Measurements from ENCODE around the gene LTV1.

Gene LTV1

DNA sequence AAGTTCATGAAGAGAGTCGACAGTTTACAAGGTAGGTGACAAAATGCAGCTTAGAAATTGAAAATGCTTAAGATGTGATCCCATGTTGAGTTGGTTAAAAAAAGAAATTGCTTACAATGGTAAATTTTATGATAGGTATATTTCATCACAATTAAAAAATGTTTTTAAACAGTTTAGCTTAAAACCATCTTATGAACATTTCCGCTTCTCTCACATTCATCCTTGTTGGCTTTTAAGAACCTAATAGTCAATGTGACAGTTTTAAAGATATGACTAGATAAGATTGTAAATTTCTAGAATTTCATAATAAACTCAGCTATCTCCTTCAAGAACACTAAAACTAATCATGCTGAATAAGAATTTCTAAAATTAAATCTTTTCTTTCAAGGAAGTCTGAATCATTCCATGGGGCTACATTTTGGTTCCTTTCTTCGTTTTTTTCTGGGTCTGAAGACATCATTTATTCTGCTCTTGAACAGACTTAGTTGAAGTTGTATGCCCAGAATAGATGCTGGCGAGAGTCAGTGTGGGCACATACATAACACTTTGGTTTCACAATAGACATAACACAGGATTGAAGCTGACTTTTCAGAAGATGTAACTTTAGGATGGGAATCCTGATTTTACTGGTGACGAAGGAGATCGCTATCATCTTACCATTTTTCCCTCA lies 35.9 kb upstream of the LTV1 start:
- H3K4me3 ChIP-seq (ENCODE audit: low read depth, low read length), result no peak overlapping the region
- TF ChIP-seq, protein P1, sequence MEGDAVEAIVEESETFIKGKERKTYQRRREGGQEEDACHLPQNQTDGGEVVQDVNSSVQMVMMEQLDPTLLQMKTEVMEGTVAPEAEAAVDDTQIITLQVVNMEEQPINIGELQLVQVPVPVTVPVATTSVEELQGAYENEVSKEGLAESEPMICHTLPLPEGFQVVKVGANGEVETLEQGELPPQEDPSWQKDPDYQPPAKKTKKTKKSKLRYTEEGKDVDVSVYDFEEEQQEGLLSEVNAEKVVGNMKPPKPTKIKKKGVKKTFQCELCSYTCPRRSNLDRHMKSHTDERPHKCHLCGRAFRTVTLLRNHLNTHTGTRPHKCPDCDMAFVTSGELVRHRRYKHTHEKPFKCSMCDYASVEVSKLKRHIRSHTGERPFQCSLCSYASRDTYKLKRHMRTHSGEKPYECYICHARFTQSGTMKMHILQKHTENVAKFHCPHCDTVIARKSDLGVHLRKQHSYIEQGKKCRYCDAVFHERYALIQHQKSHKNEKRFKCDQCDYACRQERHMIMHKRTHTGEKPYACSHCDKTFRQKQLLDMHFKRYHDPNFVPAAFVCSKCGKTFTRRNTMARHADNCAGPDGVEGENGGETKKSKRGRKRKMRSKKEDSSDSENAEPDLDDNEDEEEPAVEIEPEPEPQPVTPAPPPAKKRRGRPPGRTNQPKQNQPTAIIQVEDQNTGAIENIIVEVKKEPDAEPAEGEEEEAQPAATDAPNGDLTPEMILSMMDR (IDR thresholded peaks at IDR 0.05; ENCODE audit: borderline replicate concordance, insufficient read depth, low read depth, low read length), result no peak

DNA sequence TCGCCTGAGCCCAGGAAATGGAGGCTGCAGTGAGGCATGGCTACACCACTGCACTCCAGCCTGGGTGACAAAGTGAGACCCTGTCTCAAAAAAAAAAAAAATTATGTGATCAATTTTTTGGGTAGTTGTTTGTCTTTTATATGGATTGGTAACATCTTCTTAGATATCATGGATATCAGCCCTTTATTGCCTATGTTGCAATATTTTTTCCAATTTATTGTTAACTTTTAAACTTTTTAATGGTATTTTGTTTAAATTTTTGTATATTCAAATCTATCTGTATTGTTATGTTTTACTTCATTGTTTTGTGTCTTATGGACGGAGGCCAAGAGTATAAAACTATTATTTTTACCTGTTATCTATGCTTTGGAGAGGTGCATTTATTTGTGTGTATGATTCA lies 32.4 kb upstream of the LTV1 start:
- TF ChIP-seq, protein P1 (IDR thresholded peaks at IDR 0.05; ENCODE audit: borderline replicate concordance, insufficient read depth, low read depth, low read length), result no peak

DNA sequence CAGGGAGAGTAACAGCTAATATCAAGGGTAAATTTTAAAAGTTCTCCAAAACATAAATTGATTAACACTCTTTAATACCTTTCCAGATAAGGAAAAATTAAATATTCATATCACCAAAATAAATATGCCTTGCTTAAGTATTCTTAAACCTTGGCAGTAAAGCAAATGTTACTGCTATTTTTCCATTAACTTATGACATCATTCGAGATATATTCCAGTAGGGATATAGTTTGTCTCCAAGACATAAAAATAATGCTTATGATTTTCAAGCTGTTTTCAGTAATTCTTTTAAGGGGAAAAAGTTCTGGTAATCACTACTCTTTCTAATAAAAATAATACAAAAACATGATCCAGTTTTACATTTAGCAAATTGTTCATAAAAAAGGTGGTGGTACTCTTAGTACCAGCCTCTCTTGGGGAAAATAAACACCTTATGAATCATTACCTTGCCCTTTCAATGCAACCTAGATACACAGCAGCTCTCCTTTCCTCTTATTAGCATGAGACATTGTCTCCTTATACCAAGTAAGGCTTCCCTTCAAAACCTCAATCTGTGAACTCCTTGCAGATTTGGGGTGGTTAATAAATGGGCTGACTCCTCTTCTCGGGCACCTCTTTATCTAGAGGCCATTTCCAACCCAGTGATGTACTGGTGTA lies 31.5 kb upstream of the LTV1 start:
- TF ChIP-seq, protein P1 (IDR thresholded peaks at IDR 0.05; ENCODE audit: borderline replicate concordance, insufficient read depth, low read depth, low read length), result no peak
- no peak overlapping the region for H3K4me3 ChIP-seq (ENCODE audit: low read depth, low read length)

More for the DNA sequence above, 32.4 kb upstream of the LTV1 start:
- no peak overlapping the region for H3K4me3 ChIP-seq (ENCODE audit: low read depth, low read length)

DNA sequence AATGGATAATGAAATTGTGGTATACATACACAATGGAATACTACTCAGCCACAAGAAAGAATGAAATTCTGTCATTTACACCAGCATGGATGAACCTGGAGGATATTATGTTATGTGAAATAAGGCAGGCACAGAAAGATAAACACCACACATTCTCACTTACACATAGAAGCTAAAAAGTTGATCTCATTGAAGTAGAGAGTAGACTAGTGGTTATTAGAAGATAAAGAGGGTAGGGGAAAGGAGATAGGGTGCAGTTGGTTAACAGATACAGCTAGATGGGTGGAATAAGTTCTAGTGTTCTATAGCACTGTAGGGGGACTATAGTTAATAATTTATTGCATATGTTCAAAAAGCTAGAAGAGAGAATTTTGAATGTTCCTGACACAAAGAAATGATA lies 25.5 kb upstream of the LTV1 start:
- no peak overlapping the region for H3K4me3 ChIP-seq (ENCODE audit: low read depth, low read length)
- TF ChIP-seq, protein P1 (IDR thresholded peaks at IDR 0.05; ENCODE audit: borderline replicate concordance, insufficient read depth, low read depth, low read length), result no peak

DNA sequence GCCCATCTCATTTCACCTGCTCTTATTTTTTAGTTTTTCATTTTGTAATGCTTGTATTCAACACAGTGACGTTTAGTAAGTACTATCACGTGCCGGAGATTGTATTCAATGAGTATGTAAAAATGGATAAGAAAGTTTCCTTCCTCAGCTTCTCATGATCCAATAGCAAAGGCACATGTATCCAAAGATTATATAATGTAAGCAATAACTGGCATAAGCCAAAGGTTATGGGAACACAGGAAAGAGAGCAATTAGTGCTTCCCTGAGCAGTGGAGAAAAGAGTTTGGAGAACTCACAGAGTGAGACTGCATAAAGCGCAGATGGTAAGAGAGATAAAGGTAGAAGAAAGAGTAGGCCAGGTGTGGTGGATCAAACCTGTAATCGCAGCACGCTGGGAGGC lies 21.8 kb upstream of the LTV1 start:
- TF ChIP-seq, protein P1 (IDR thresholded peaks at IDR 0.05; ENCODE audit: borderline replicate concordance, insufficient read depth, low read depth, low read length), result no peak
- H3K4me3 ChIP-seq (ENCODE audit: low read depth, low read length), result no peak overlapping the region

DNA sequence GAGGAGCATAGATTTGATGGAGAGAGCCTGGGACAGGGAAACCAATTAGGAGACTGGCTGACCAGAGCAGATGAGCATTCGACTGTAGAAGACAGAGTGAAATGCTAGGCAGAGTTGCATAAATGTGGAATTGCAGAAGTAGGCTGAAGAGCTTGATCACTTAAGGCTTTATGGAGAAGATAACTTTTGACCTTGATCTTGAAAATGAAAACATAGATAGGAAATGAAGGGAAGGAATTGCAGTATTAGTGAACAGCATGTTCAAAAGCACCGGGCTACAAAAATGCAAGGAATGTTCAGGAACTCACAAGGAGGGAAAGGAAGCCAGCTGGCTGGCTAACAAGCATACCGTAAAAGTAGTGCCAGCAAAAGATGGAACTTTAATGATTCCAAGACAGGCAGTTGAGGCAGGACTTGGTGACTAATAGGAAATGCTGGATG lies 20.5 kb upstream of the LTV1 start:
- no peak overlapping the region for H3K4me3 ChIP-seq (ENCODE audit: low read depth, low read length)
- TF ChIP-seq, protein P1 (IDR thresholded peaks at IDR 0.05; ENCODE audit: borderline replicate concordance, insufficient read depth, low read depth, low read length), result no peak

DNA sequence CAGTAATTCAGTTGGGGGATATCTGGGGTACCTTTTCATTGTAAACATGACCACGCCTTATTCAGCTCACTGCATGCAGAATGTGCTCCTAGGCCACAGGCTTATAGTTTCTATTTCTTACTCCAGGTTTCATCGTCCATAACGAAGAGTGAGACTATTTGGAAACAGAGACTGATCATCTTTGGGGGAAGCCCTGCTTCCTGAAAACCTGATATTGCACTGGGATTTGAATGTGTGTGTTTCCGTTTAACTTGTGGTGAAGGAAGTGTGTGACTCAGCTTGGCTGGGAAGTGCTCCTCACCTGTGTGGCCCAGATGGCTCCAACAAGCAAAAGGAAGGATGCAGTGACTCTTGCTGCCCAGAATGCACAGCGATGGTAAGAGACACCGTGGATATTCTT lies 19.6 kb upstream of the LTV1 start:
- TF ChIP-seq, protein P1 (IDR thresholded peaks at IDR 0.05; ENCODE audit: borderline replicate concordance, insufficient read depth, low read depth, low read length), result no peak
- H3K4me3 ChIP-seq (ENCODE audit: low read depth, low read length), result no peak overlapping the region
